Esophagus squamous epithelium (tissue), 4 donors: ENCODE data around the gene KRTAP2-4.

Source experiments
- CTCF ChIP-seq, 6 experiments: fragments of 450-650 bp in 4 of 6; fragments of 200-600 bp in 2 of 6; sonication (generic) in 2 of 6; IDR thresholded peaks; one replicate each; pipeline ENCODE4 v1.5.1; 2016 to 2019; ENCODE audit warnings: antibody characterized with exemption in 6 of 6, mild to moderate bottlenecking in 4 of 6, moderate library complexity in 4 of 6
- POLR2A ChIP-seq, 4 donors: fragments of 450-650 bp; IDR thresholded peaks; one replicate each; pipeline ENCODE4 v1.6.1; 2017; ENCODE audit warnings: antibody characterized with exemption in 4 of 4, mild to moderate bottlenecking in 4 of 4, moderate library complexity in 3 of 4

DNA sequence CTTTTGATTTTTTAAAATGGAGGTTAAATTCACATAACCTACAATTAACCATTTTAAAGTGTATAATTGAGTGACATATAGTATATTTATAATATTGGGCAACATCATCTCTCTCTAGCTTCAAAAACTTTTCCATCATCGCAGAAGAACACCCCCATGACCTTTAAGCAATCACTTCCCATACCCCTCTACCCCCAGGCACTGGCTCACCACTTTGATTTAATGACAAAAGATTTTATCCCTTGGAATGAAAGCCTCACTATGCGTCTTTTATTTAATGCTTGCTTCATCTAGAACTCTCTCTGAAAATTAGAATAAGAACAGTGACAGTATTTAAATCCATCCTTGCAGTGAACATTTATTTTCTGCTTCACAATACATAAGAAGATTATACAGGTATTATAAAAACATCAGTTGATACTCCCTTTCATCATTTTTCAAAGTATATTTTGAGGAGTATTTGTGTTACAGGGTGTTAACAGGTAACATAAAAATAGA lies 27.8 kb downstream of the KRTAP2-4 start:
- no peak for TF ChIP-seq CTCF (IDR thresholded peaks at IDR 0.05)
- TF ChIP-seq POLR2A (IDR thresholded peaks at IDR 0.05): no peak
